Measurements from ENCODE around the gene PCAT6.

Gene PCAT6

GRCh38 chr1:202800742-202801141 lies 10.0 kb upstream of the PCAT6 start:
- H3K36me3 ChIP-seq (ENCODE audit: control insufficient read depth in 4 of 4, insufficient read depth in 4 of 4, low read length in 3 of 4), result peaks cover 7 to 20% (median 9%) of the 10 kb centered on the region in 4 experiments
- POLR2A ChIA-PET, result no interaction called here
- DNase-seq, result no peak
- CTCF ChIA-PET, result interaction anchor here (0.9 to 1.6 kb wide), 3 partner anchors 14 to 59 kb away, joined by 3 read pairs; no protein-coding TSS in a partner anchor
- no peak overlapping the region for H3K4me3 ChIP-seq (ENCODE audit: control insufficient read depth in 1 of 7, extremely low read depth in 1 of 7, insufficient read depth in 4 of 7, low read depth in 2 of 7, low read length in 6 of 7)
- H3K27ac ChIP-seq (ENCODE audit: insufficient read depth in 1 of 2, low read depth in 1 of 2, low read length in 2 of 2, poor library complexity in 1 of 2, severe bottlenecking in 2 of 2), result no peak overlapping the region
- no peaks in the 10 kb centered on the region for H3K27me3 ChIP-seq (replicated peaks in 2 of 5; ENCODE audit: control insufficient read depth in 4 of 5, insufficient read depth in 5 of 5, low read length in 4 of 5)
- H3K9me3 ChIP-seq (ENCODE audit: control extremely low read depth in 1 of 5, control insufficient read depth in 4 of 5, insufficient read depth in 2 of 5, low read depth in 1 of 5, low read length in 4 of 5), result no peaks in the 10 kb centered on the region
- no CpG with 5 or more reads among the region's 1 CpG for WGBS (ENCODE audit: insufficient coverage)
- H3K4me1 ChIP-seq (ENCODE audit: control extremely low read depth in 1 of 4, control insufficient read depth in 4 of 4, insufficient read depth in 4 of 4, low read length in 3 of 4), result peaks cover 11 to 50% (median 23%) of the 10 kb centered on the region in 4 experiments

GRCh38 chr1:202801175-202801574 lies 9.6 kb upstream of the PCAT6 start:
- no peak overlapping the region for H3K4me3 ChIP-seq (ENCODE audit: control insufficient read depth in 1 of 7, extremely low read depth in 1 of 7, insufficient read depth in 4 of 7, low read depth in 2 of 7, low read length in 6 of 7)
- ChIA-PET POLR2A (no interaction called here), CTCF (interaction anchor here (1.3 to 1.6 kb wide), 2 partner anchors 15 to 20 kb away, joined by 3 read pairs; no protein-coding TSS in a partner anchor)
- H3K36me3 ChIP-seq (ENCODE audit: control insufficient read depth in 4 of 4, insufficient read depth in 4 of 4, low read length in 3 of 4), result peaks cover 6 to 16% (median 7%) of the 10 kb centered on the region in 4 experiments
- no peaks in the 10 kb centered on the region for H3K9me3 ChIP-seq (ENCODE audit: control extremely low read depth in 1 of 5, control insufficient read depth in 4 of 5, insufficient read depth in 2 of 5, low read depth in 1 of 5, low read length in 4 of 5)
- no peak overlapping the region for H3K27ac ChIP-seq (ENCODE audit: insufficient read depth in 1 of 2, low read depth in 1 of 2, low read length in 2 of 2, poor library complexity in 1 of 2, severe bottlenecking in 2 of 2)
- H3K27me3 ChIP-seq (replicated peaks in 2 of 5; ENCODE audit: control insufficient read depth in 4 of 5, insufficient read depth in 5 of 5, low read length in 4 of 5), result no peaks in the 10 kb centered on the region
- 100% methylated on average over 1 of the region's 2 CpGs for WGBS (ENCODE audit: insufficient coverage)
- DNase-seq, result no peak
- peaks cover 15 to 51% (median 24%) of the 10 kb centered on the region in 4 experiments for H3K4me1 ChIP-seq (ENCODE audit: control extremely low read depth in 1 of 4, control insufficient read depth in 4 of 4, insufficient read depth in 4 of 4, low read length in 3 of 4)

GRCh38 chr1:202802034-202802433 lies 8.7 kb upstream of the PCAT6 start:
- Histone ChIP-seq H3K36me3 (ENCODE audit: control insufficient read depth in 4 of 4, insufficient read depth in 4 of 4, low read length in 3 of 4) (peaks cover 0 to 9% (median 5%) of the 10 kb centered on the region in 4 experiments), H3K9me3 (ENCODE audit: control extremely low read depth in 1 of 5, control insufficient read depth in 4 of 5, insufficient read depth in 2 of 5, low read depth in 1 of 5, low read length in 4 of 5) (no peaks in the 10 kb centered on the region), H3K4me1 (ENCODE audit: control extremely low read depth in 1 of 4, control insufficient read depth in 4 of 4, insufficient read depth in 4 of 4, low read length in 3 of 4) (peaks cover 12 to 53% (median 29%) of the 10 kb centered on the region in 4 experiments), H3K4me3 (ENCODE audit: control insufficient read depth in 1 of 7, extremely low read depth in 1 of 7, insufficient read depth in 4 of 7, low read depth in 2 of 7, low read length in 6 of 7) (no peak overlapping the region), H3K27ac (ENCODE audit: insufficient read depth in 1 of 2, low read depth in 1 of 2, low read length in 2 of 2, poor library complexity in 1 of 2, severe bottlenecking in 2 of 2) (no peak overlapping the region), H3K27me3 (replicated peaks in 2 of 5; ENCODE audit: control insufficient read depth in 4 of 5, insufficient read depth in 5 of 5, low read length in 4 of 5) (no peaks in the 10 kb centered on the region)
- WGBS (ENCODE audit: insufficient coverage), result 67% methylated on average over 2 of the region's 2 CpGs
- ChIA-PET CTCF (no interaction called here), POLR2A (no interaction called here)
- no peak for DNase-seq

GRCh38 chr1:202802998-202803932 lies 7.5 kb upstream of the PCAT6 start:
- Histone ChIP-seq H3K36me3 (ENCODE audit: control insufficient read depth in 4 of 4, insufficient read depth in 4 of 4, low read length in 3 of 4) (peaks cover 0 to 8% (median 4%) of the 10 kb centered on the region in 4 experiments), H3K27ac (ENCODE audit: insufficient read depth in 1 of 2, low read depth in 1 of 2, low read length in 2 of 2, poor library complexity in 1 of 2, severe bottlenecking in 2 of 2) (peak overlapping the region in 1 of 2 experiments; percentile 96), H3K4me1 (ENCODE audit: control extremely low read depth in 1 of 4, control insufficient read depth in 4 of 4, insufficient read depth in 4 of 4, low read length in 3 of 4) (peaks cover 10 to 53% (median 29%) of the 10 kb centered on the region in 4 experiments), H3K27me3 (replicated peaks in 2 of 5; ENCODE audit: control insufficient read depth in 4 of 5, insufficient read depth in 5 of 5, low read length in 4 of 5) (no peaks in the 10 kb centered on the region), H3K9me3 (ENCODE audit: control extremely low read depth in 1 of 5, control insufficient read depth in 4 of 5, insufficient read depth in 2 of 5, low read depth in 1 of 5, low read length in 4 of 5) (no peaks in the 10 kb centered on the region), H3K4me3 (ENCODE audit: control insufficient read depth in 1 of 7, extremely low read depth in 1 of 7, insufficient read depth in 4 of 7, low read depth in 2 of 7, low read length in 6 of 7) (peak overlapping the region in 3 of 7 experiments; percentile 28 to 41 (median 34))
- peak; percentile 15 to 56 (median 44) for DNase-seq
- ChIA-PET POLR2A (interaction anchor here (0.8 kb wide), 1 partner anchor 48 kb away, joined by 3 read pairs; no protein-coding TSS in a partner anchor), CTCF (interaction anchor here (1.1 kb wide), 1 partner anchor 48 kb away, joined by 3 read pairs; no protein-coding TSS in a partner anchor)
- WGBS (ENCODE audit: insufficient coverage), result 92% methylated on average over 12 of the region's 15 CpGs

- no peaks in the 10 kb centered on the region for H3K27me3 ChIP-seq (replicated peaks in 2 of 5; ENCODE audit: control insufficient read depth in 4 of 5, insufficient read depth in 5 of 5, low read length in 4 of 5)
- peaks cover 14 to 56% (median 29%) of the 10 kb centered on the region in 4 experiments for H3K4me1 ChIP-seq (ENCODE audit: control extremely low read depth in 1 of 4, control insufficient read depth in 4 of 4, insufficient read depth in 4 of 4, low read length in 3 of 4)
- CTCF ChIA-PET, result interaction anchor here (2.4 kb wide), 1 partner anchor 23 kb away, joined by 6 read pairs; no protein-coding TSS in a partner anchor
- H3K4me3 ChIP-seq (ENCODE audit: control insufficient read depth in 1 of 7, extremely low read depth in 1 of 7, insufficient read depth in 4 of 7, low read depth in 2 of 7, low read length in 6 of 7), result peak overlapping the region in 3 of 7 experiments; percentile 6 to 81 (median 57)
- peak in 1 of 3 donors; percentile 29 for DNase-seq
- peak overlapping the region in 1 of 2 experiments; percentile 96 for H3K27ac ChIP-seq (ENCODE audit: insufficient read depth in 1 of 2, low read depth in 1 of 2, low read length in 2 of 2, poor library complexity in 1 of 2, severe bottlenecking in 2 of 2)
- H3K9me3 ChIP-seq (ENCODE audit: control extremely low read depth in 1 of 5, control insufficient read depth in 4 of 5, insufficient read depth in 2 of 5, low read depth in 1 of 5, low read length in 4 of 5), result no peaks in the 10 kb centered on the region
- WGBS (ENCODE audit: insufficient coverage), result no CpG with 5 or more reads among the region's 4 CpGs
- peaks cover 0 to 8% (median 0%) of the 10 kb centered on the region in 4 experiments for H3K36me3 ChIP-seq (ENCODE audit: control insufficient read depth in 4 of 4, insufficient read depth in 4 of 4, low read length in 3 of 4)
- POLR2A ChIA-PET, result no interaction called here
These were observed 6.6 kb upstream of the PCAT6 start for GRCh38 chr1:202804126-202804525.

GRCh38 chr1:202805886-202806844 lies 4.6 kb upstream of the PCAT6 start:
- peak overlapping the region; percentile 56 to 98 (median 86) for H3K4me3 ChIP-seq (ENCODE audit: control insufficient read depth in 1 of 7, extremely low read depth in 1 of 7, insufficient read depth in 4 of 7, low read depth in 2 of 7, low read length in 6 of 7)
- ChIA-PET POLR2A (interaction anchor here (0.5 kb wide), 1 partner anchor 820 kb away, joined by 3 read pairs; no protein-coding TSS in a partner anchor), CTCF (interaction anchor here (0.9 to 2.4 kb wide), 2 partner anchors 12 to 25 kb away, joined by 3 to 6 read pairs; no protein-coding TSS in a partner anchor)
- H3K9me3 ChIP-seq (ENCODE audit: control extremely low read depth in 1 of 5, control insufficient read depth in 4 of 5, insufficient read depth in 2 of 5, low read depth in 1 of 5, low read length in 4 of 5), result no peaks in the 10 kb centered on the region
- H3K4me1 ChIP-seq (ENCODE audit: control extremely low read depth in 1 of 4, control insufficient read depth in 4 of 4, insufficient read depth in 4 of 4, low read length in 3 of 4), result peaks cover 19 to 66% (median 36%) of the 10 kb centered on the region in 4 experiments
- DNase-seq, result peak; percentile 14 to 42 (median 34)
- peaks cover 0 to 2% (median 0%) of the 10 kb centered on the region in 4 experiments for H3K36me3 ChIP-seq (ENCODE audit: control insufficient read depth in 4 of 4, insufficient read depth in 4 of 4, low read length in 3 of 4)
- no peaks in the 10 kb centered on the region for H3K27me3 ChIP-seq (replicated peaks in 2 of 5; ENCODE audit: control insufficient read depth in 4 of 5, insufficient read depth in 5 of 5, low read length in 4 of 5)
- 18% methylated on average over 3 of the region's 7 CpGs for WGBS (ENCODE audit: insufficient coverage)
- H3K27ac ChIP-seq (ENCODE audit: insufficient read depth in 1 of 2, low read depth in 1 of 2, low read length in 2 of 2, poor library complexity in 1 of 2, severe bottlenecking in 2 of 2), result peak overlapping the region; percentile 88 to 96

Measured in common myeloid progenitor, CD34-positive (primary cell).